Measurements from ENCODE around the gene WDR70.
"Not testable (repeated sequence)": the region's sequence is repeated elsewhere in the genome, so short reads cannot be mapped to it uniquely, and the experiment has no call there.

The WDR70 gene

GRCh38 chr5:37640088-37640487 is 261.0 kb downstream of the WDR70 start:
- DNase-seq (ENCODE audit: low spot score) = no peak

GRCh38 chr5:37641933-37642332 is 262.8 kb downstream of the WDR70 start:
- DNase-seq (ENCODE audit: low spot score) = no peak

- DNase-seq (ENCODE audit: low spot score) = no peak
These were observed 266.6 kb downstream of the WDR70 start for GRCh38 chr5:37645707-37646106.

GRCh38 chr5:37654566-37654965 is 275.4 kb downstream of the WDR70 start:
- not testable (repeated sequence) for DNase-seq (ENCODE audit: low spot score)

GRCh38 chr5:37657046-37657445 is 277.9 kb downstream of the WDR70 start:
- no peak for DNase-seq (ENCODE audit: low spot score)

GRCh38 chr5:37658440-37658839 is 279.3 kb downstream of the WDR70 start:
- no peak for DNase-seq (ENCODE audit: low spot score)

GRCh38 chr5:37660319-37660718 is 281.2 kb downstream of the WDR70 start:
- no peak for DNase-seq (ENCODE audit: low spot score)

- DNase-seq (ENCODE audit: low spot score) = no peak
These were observed 282.3 kb downstream of the WDR70 start for GRCh38 chr5:37661227-37661920.

GRCh38 chr5:37661951-37662350 is 282.8 kb downstream of the WDR70 start:
- no peak for DNase-seq (ENCODE audit: low spot score)

- DNase-seq (ENCODE audit: low spot score) = no peak
These were observed 283.2 kb downstream of the WDR70 start for GRCh38 chr5:37662362-37662761.

- no peak for DNase-seq (ENCODE audit: low spot score)
These were observed 283.8 kb downstream of the WDR70 start for GRCh38 chr5:37662789-37663485.

GRCh38 chr5:37663538-37663937 is 284.4 kb downstream of the WDR70 start:
- no peak for DNase-seq (ENCODE audit: low spot score)

GRCh38 chr5:37664551-37664950 is 285.4 kb downstream of the WDR70 start:
- DNase-seq (ENCODE audit: low spot score) = no peak

GRCh38 chr5:37665272-37665671 is 286.2 kb downstream of the WDR70 start:
- DNase-seq (ENCODE audit: low spot score) = no peak

- peak; percentile 87 for DNase-seq (ENCODE audit: low spot score)
These were observed 286.8 kb downstream of the WDR70 start for GRCh38 chr5:37665889-37666288.

- DNase-seq (ENCODE audit: low spot score) = no peak
These were observed 288.3 kb downstream of the WDR70 start for GRCh38 chr5:37667430-37667829.

- DNase-seq (ENCODE audit: low spot score) = no peak
These were observed 288.7 kb downstream of the WDR70 start for GRCh38 chr5:37667846-37668245.

GRCh38 chr5:37668524-37669047 is 289.5 kb downstream of the WDR70 start:
- DNase-seq (ENCODE audit: low spot score) = peak; percentile 91

- not testable (repeated sequence) for DNase-seq (ENCODE audit: low spot score)
These were observed 293.0 kb downstream of the WDR70 start for GRCh38 chr5:37672118-37672588.

GRCh38 chr5:37674361-37674760 is 295.2 kb downstream of the WDR70 start:
- DNase-seq (ENCODE audit: low spot score) = not testable (repeated sequence)

GRCh38 chr5:37679326-37679725 is 300.2 kb downstream of the WDR70 start:
- DNase-seq (ENCODE audit: low spot score) = not testable (repeated sequence)

- DNase-seq (ENCODE audit: low spot score) = not testable (repeated sequence)
These were observed 300.8 kb downstream of the WDR70 start for GRCh38 chr5:37679903-37680302.

- DNase-seq (ENCODE audit: low spot score) = no peak
These were observed 304.0 kb downstream of the WDR70 start for GRCh38 chr5:37683072-37683471.
